ENCODE measurements around the gene SYNPR.

DNA sequence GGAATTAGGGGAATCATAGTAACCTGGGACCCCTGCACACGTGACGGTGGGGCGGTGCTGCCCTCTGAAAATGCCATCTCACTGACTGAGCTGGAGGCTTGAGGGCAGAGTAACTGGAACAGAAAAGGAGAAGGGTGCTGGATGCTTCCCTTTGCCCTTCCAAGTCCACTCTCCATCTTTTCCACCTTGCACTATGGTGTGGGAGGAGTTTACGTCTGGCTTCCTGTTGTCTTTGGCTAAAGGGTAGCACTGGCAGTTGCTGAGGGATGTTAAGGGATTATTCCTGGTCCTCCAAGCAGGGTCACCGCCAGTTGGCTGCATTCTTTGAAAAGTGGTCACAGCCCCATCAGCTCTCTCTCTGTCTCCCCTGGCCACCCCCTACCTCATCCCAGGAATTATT lies 245.0 kb downstream of the SYNPR start:
- TF ChIP-seq, protein P1, sequence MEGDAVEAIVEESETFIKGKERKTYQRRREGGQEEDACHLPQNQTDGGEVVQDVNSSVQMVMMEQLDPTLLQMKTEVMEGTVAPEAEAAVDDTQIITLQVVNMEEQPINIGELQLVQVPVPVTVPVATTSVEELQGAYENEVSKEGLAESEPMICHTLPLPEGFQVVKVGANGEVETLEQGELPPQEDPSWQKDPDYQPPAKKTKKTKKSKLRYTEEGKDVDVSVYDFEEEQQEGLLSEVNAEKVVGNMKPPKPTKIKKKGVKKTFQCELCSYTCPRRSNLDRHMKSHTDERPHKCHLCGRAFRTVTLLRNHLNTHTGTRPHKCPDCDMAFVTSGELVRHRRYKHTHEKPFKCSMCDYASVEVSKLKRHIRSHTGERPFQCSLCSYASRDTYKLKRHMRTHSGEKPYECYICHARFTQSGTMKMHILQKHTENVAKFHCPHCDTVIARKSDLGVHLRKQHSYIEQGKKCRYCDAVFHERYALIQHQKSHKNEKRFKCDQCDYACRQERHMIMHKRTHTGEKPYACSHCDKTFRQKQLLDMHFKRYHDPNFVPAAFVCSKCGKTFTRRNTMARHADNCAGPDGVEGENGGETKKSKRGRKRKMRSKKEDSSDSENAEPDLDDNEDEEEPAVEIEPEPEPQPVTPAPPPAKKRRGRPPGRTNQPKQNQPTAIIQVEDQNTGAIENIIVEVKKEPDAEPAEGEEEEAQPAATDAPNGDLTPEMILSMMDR (IDR thresholded peaks at IDR 0.05): no peak
- TF ChIP-seq POLR2A (IDR thresholded peaks at IDR 0.05) (no peak), POLR2AphosphoS5 (IDR thresholded peaks at IDR 0.05) (no peak)

Measured in suprapubic skin (tissue), 4 donors.